Stimulated activated CD8-positive, alpha-beta memory T cell treated with anti-CD3 and anti-CD28 coated beads, Interleukin-7, amount 100 ng/mL, for 1 hour (primary cell): ENCODE results near the gene OR6Y1.

Source experiments
- DNase-seq, 2 donors: peaks; one replicate each; pipeline ENCODE4 v3.0.0-alpha.2; 2020; ENCODE audit warnings: low read depth in 2 of 2

The OR6Y1 gene

DNA sequence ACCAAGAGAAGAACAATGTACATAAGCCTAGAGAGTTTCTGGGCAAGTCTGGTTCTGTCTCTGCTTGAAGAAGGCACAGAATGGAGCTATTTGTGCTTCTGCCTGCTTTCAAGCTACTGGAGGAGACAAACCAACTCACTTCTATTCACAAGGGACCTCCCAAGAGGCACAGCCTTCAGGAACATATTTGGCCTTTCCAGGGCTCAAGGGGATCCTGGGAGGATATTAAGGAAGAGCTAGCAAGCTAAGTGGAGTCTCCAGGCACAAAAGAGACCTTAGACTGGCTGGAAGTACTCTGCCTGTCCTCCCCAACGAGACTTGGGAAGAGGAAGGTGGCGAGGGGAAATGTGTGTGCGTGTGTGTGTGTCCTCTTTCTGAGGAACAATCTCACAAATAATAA is at the start of gene OR6Y1:
Gene OR6Y1, minus strand, starts transcription at position 54 of the 400 bp plus-strand sequence. CDS start 6,300 bp downstream, outside the sequence.
- no peak for DNase-seq

DNA sequence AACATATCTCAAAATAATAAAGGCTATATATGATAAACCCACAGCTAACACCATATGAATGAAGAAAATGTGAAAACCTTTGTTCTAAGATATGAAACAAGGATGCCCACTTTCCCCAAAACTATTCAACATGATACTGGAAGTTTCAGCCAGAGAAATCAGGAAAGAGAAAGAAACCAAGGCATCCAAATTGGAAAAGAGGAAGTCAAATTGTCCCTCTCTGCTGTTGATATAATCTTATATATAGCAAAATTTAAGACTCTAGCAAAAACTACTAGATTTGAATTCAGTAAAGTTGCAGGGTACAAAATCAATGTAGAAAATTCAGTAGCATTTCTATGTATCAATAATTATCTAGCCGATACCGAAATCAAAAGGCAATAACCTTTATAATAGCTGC is 46.5 kb upstream of the OR6Y1 start:
- DNase-seq: no peak

GRCh38 chr1:158586942-158587341 is 32.7 kb upstream of the OR6Y1 start:
- DNase-seq: no peak

GRCh38 chr1:158583962-158584361 is 29.8 kb upstream of the OR6Y1 start:
- no peak for DNase-seq

GRCh38 chr1:158579733-158580132 is 25.5 kb upstream of the OR6Y1 start, which contains the start of gene OR10X1:
TSS of gene OR10X1 (minus strand) at chr1:158579899. CDS start at chr1:158579899, 0 bp downstream.
- DNase-seq: no peak

- DNase-seq: no peak
These were observed 23.4 kb upstream of the OR6Y1 start for GRCh38 chr1:158577561-158577960.

DNA sequence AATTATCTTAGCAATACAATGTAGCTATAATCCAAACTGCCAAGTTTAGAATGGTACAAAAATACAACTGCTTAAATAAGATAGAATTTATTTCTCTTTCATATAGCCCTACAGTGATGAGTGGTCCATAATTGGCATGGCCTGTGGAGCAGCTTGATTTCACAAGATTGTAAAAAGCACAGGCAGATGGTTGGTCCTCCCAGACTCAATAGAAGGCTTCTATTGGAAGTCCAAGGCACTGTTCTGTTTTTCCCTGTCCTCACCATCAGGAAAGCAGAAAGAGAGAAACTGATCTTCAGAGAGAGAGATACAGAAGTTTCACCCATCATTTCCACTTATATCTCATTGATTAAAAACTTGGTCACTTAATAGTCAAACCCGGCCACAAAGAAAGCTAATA is 18.0 kb upstream of the OR6Y1 start:
- DNase-seq: no peak

DNA sequence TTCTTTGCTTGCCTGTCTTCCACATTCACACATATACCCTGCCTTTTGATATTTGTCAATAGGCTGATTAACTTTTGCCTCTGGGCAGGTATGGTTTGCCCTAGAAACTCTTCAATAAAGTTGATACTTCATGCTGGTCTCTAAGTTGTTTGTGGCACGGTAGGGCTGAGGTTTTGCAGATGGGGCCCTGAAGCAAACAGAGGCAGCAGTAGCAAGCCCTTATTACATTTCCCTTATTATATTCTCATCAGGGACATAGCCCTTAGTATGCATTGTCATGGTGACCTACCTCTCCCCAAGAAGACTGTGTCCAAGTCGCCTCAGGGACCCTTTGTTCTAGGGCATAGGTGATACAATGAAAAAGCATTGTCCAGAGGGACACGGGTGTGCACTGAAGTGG is 16.3 kb upstream of the OR6Y1 start, which contains the start of gene OR6P1:
Gene OR6P1, minus strand, starts transcription at position 101 of the 400 bp plus-strand sequence. CDS start 6,976 bp downstream, outside the sequence.
- no peak for DNase-seq

- no peak for DNase-seq
These were observed 10.4 kb upstream of the OR6Y1 start for GRCh38 chr1:158564608-158565007.

DNA sequence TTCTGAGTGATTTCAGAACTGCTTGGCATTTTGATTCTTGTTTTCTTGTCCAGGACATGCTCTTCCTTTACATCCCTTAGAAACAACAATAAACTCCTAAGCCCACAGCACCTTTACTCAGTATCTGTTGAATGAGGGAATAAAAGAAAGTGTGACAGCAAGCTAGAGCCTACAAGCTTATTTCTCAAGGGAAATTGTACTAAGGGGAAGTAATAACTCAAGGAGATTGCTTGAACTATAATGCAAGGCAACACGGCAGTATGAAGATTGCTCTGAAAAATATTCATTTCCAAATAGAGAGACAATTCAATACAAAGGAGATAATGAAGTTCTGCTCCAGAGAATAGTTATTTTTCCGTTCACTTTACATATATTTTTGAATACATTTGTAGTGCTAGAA is 9.6 kb upstream of the OR6Y1 start:
- DNase-seq: no peak

DNA sequence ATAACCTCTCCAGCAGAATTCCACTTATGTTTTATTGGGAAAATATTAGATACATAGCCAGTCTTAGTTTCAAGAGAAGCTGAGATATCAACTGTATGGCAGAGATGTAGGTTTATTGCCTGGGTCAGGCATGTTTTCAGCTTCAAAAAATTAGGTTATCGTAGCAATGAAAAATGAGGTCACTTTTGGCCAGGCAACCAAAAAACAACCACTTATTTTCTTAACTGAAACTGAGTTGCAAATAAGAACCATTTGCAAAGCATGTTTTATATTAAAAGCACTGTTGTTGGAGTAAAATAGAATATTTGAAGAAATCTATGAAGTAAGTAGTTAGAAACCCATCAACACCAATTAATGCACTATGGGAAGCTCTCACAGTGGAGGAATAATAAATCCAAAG is 5.5 kb upstream of the OR6Y1 start:
- DNase-seq: no peak

GRCh38 chr1:158552296-158552695 is 1.9 kb downstream of the OR6Y1 start:
- no peak for DNase-seq

GRCh38 chr1:158547533-158547932 is 6.7 kb downstream of the OR6Y1 start:
- DNase-seq: no peak

DNA sequence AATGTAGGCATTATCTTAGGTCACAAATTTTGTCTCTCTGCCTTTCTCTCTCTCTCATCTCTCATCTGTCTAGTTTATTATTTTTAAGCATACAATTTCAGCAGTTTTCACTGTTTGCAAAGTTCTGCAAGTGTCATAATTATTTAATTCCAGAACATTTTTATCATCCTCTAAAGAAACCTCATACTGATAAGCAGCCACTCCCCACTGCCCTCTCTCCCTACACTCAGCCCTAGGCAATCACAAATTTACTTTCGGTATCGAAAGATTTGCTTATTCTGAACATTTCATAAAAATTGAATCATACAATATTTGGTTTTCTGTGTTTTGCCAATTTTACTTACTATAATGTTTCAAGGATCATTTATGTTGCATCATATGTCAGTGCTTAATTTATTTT is 16.6 kb downstream of the OR6Y1 start:
- DNase-seq: no peak

- DNase-seq: no peak
These were observed 19.7 kb downstream of the OR6Y1 start for GRCh38 chr1:158534496-158534895.

GRCh38 chr1:158527190-158527815 is 26.9 kb downstream of the OR6Y1 start:
- no peak for DNase-seq

DNA sequence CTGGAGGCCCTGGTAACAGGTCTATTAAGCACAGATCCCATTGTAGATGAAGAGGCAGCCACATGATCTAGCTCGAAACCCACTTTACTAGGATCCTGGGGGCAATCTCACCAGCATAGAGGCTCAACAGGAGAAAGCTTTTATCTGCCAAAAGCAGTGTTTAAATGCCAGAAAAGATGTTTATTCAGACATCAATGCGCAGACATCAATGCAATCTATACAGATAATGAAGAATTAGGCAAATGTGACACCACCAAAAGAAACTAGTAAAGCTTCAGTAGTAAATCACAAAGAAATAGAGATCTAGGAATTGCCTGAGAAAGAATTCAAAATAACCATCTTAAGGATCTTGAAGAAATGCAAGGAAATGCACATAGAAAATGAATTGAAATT is 32.5 kb downstream of the OR6Y1 start:
- DNase-seq: no peak

DNA sequence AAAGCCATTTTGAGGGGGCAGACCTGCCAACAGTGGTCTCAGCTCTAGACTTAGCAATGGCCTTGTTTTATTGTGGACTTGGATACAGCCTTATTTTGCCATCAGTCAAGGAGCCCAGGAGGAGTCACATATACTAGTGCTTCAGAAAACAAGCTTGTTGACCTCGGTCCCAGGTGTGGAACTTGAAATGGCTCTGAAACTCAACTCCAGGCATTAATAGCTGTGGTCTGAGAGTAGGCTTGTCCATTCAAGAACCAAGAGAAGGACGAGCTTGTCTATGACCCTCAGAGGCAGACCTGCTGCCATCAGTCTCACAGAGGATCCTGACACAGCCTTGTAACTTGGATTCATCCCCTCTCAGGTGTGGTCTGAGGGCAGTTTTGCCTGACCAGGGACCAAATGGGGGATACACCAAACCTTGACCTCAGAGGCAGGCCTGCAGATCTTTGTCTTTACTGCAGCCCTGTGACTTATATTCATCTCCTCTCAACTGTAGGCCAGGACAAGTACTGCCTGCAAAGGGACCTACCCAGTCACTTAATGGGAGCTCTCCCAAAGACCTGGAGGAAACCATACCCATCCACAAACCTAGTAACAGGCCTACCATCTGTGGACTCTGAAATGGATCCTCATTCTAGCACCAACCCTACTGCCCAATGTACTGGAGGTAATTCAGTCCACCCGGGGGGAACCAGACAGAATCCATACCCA is 33.1 kb downstream of the OR6Y1 start:
- no peak for DNase-seq

DNA sequence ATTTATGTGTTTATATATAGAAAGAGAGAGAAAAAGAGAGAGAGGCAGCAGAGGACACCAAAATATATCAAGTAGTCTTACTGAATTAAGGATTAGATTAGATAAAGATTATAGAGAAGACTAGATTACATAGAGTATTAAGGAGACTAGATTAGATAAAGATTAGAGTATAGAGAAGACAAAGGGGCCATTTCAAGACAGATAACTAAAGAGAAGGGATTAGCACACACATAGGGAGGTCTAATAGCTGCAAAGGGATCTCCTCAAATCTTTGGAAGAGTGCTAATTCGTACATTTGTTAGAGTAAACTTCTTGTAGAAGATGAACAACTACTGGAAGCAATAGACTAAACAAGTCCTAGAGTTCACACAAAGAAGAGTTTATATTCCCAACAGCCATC is 34.2 kb downstream of the OR6Y1 start:
- no peak for DNase-seq

- DNase-seq: no peak
These were observed 37.2 kb downstream of the OR6Y1 start for GRCh38 chr1:158516966-158517365.

- DNase-seq: no peak
These were observed 44.6 kb downstream of the OR6Y1 start for GRCh38 chr1:158509471-158510156.

DNA sequence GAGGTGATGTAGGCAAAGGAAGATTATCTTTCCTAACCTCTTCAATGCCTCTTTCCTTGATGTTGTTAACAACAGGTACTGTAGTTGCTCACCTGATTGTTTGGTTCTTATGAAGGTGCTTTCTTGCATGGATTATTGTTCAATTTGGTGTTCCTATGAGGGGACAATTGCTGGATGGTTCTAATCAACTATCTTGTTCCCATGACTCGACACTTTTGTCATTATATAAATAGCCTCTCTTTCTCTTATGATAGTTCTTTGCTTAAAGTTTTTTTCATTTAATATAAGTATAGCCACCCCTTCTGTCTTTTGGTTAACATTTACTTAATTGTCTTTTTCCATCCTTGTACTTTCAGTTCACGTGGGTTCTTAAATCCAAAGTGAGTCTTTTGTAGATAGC is 46.7 kb downstream of the OR6Y1 start:
- no peak for DNase-seq
